ENCODE data around the gene TNFRSF25. TPM values are rescaled to one million over a fixed set of nuclear protein-coding genes. Genes with fewer than 3 reads are reported as not detected.

The TNFRSF25 gene
- total RNA-seq, 6 experiments from 2014 or later: 1.8 to 3.2 (median 2.7) TPM

GRCh38 chr1:6500544-6501278, 34.7 kb upstream of the TNFRSF25 start:
- Mint-ChIP-seq H3K9me3 (no peaks in the 10 kb centered on the region), H3K27ac (no peak overlapping the region), H3K27me3 (ENCODE audit: insufficient read depth) (peaks cover 10% of the 10 kb centered on the region), H3K4me1 (ENCODE audit: low read depth) (peaks cover 6% of the 10 kb centered on the region; the same call in 1 of the 2 replicates), H3K4me3 (no peak overlapping the region), H3K36me3 (ENCODE audit: low read depth) (no peaks in the 10 kb centered on the region)
- DNase-seq: no peak
- no peak for TF ChIP-seq CTCF (IDR thresholded peaks at IDR 0.05)

- Mint-ChIP-seq H3K36me3 (ENCODE audit: low read depth) (no peaks in the 10 kb centered on the region), H3K9me3 (no peaks in the 10 kb centered on the region), H3K27me3 (ENCODE audit: insufficient read depth) (peaks cover 11% of the 10 kb centered on the region), H3K4me1 (ENCODE audit: low read depth) (peaks cover 6% of the 10 kb centered on the region; the same call in 1 of the 2 replicates), H3K4me3 (no peak overlapping the region), H3K27ac (no peak overlapping the region; the same call in 1 of the 2 replicates)
- TF ChIP-seq CTCF (IDR thresholded peaks at IDR 0.05): no peak
- DNase-seq: no peak
These were observed 33.3 kb upstream of the TNFRSF25 start for GRCh38 chr1:6499296-6499695.

GRCh38 chr1:6498576-6499111, 32.7 kb upstream of the TNFRSF25 start:
- Mint-ChIP-seq H3K4me3 (no peak overlapping the region), H3K27me3 (ENCODE audit: insufficient read depth) (peaks cover 11% of the 10 kb centered on the region), H3K27ac (no peak overlapping the region), H3K4me1 (ENCODE audit: low read depth) (peaks cover 6% of the 10 kb centered on the region; the same call in 1 of the 2 replicates), H3K36me3 (ENCODE audit: low read depth) (no peaks in the 10 kb centered on the region), H3K9me3 (no peaks in the 10 kb centered on the region)
- no peak for DNase-seq
- TF ChIP-seq CTCF (IDR thresholded peaks at IDR 0.05): no peak

- peaks cover 11% of the 10 kb centered on the region for H3K27me3 Mint-ChIP-seq (ENCODE audit: insufficient read depth)
- H3K4me1 Mint-ChIP-seq (ENCODE audit: low read depth): peaks cover 6% of the 10 kb centered on the region; the same call in 1 of the 2 replicates
- no peak for TF ChIP-seq CTCF (IDR thresholded peaks at IDR 0.05)
These were observed 32.0 kb upstream of the TNFRSF25 start for GRCh38 chr1:6497867-6498575.

GRCh38 chr1:6497215-6497866, 31.4 kb upstream of the TNFRSF25 start:
- H3K4me3 Mint-ChIP-seq: peak overlapping the region; percentile 82
- no peaks in the 10 kb centered on the region for H3K36me3 Mint-ChIP-seq (ENCODE audit: low read depth)
- H3K9me3 Mint-ChIP-seq: no peaks in the 10 kb centered on the region
- H3K4me1 Mint-ChIP-seq (ENCODE audit: low read depth): peaks cover 8% of the 10 kb centered on the region
- H3K27me3 Mint-ChIP-seq (ENCODE audit: insufficient read depth): peaks cover 11% of the 10 kb centered on the region
- H3K27ac Mint-ChIP-seq: no peak overlapping the region
- peak; percentile 19 for DNase-seq
- no peak for TF ChIP-seq CTCF (IDR thresholded peaks at IDR 0.05)

More at GRCh38 chr1:6497867-6498575, 32.0 kb upstream of the TNFRSF25 start:
- no peaks in the 10 kb centered on the region for H3K36me3 Mint-ChIP-seq (ENCODE audit: low read depth)
- no peak for DNase-seq
- peak overlapping the region; percentile 82 for H3K4me3 Mint-ChIP-seq
- no peak overlapping the region for H3K27ac Mint-ChIP-seq
- H3K9me3 Mint-ChIP-seq: no peaks in the 10 kb centered on the region

All from HFFc6 (cell line).